Spleen (tissue), 11 donors: ENCODE results near the gene ULBP2. TPM values are rescaled to one million over a fixed set of nuclear protein-coding genes. Genes with fewer than 3 reads are reported as not detected.

Experiments used
- DNase-seq: peaks from one replicate; pipeline ENCODE4 v3.0.0-alpha.2; 2020
- H3K27ac ChIP-seq, 8 donors: fragments of 200-600 bp; sonication (generic) in 7 of 8; 1 replicate in 4 of 8; 2 replicates in 4 of 8; pipeline versions ENCODE4 v1.5.0 to v1.8.0; 2016 to 2021; ENCODE audit warnings: inconsistent platforms in 4 of 8, mild to moderate bottlenecking in 4 of 8, moderate library complexity in 1 of 8
- H3K27me3 ChIP-seq, 7 donors: fragments of 200-600 bp; sonication (generic) in 6 of 7; replicated peaks in 1 of 7; 1 replicate in 4 of 7; 2 replicates in 3 of 7; pipeline versions ENCODE4 v1.5.0 to v1.8.0; 2016 to 2021; ENCODE audit warnings: inconsistent platforms in 3 of 7, mild to moderate bottlenecking in 1 of 7
- H3K36me3 ChIP-seq, 6 donors: fragments of 200-600 bp; sonication (generic) in 5 of 6; 1 replicate in 4 of 6; 2 replicates in 2 of 6; pipeline versions ENCODE4 v1.5.0 to v1.8.0; 2016 to 2021; ENCODE audit warnings: inconsistent platforms in 2 of 6
- H3K4me1 ChIP-seq, 6 donors: fragments of 200-600 bp; sonication (generic) in 5 of 6; 1 replicate in 3 of 6; 2 replicates in 3 of 6; pipeline versions ENCODE4 v1.5.0 to v1.8.0; 2016 to 2021; ENCODE audit warnings: inconsistent platforms in 3 of 6
- H3K4me3 ChIP-seq, 8 donors: fragments of 200-600 bp; sonication (generic) in 7 of 8; 1 replicate in 4 of 8; 2 replicates in 4 of 8; pipeline versions ENCODE4 v1.5.0 to v1.8.0; 2016 to 2021; ENCODE audit warnings: inconsistent platforms in 4 of 8, mild to moderate bottlenecking in 4 of 8, moderate library complexity in 2 of 8
- H3K9me3 ChIP-seq, 8 donors: fragments of 200-600 bp; sonication (generic) in 7 of 8; 1 replicate in 4 of 8; 2 replicates in 4 of 8; pipeline versions ENCODE4 v1.5.0 to v1.8.0; 2016 to 2021; ENCODE audit warnings: inconsistent platforms in 4 of 8
- CTCF ChIP-seq, 11 experiments: fragments of 200-600 bp in 7 of 11; fragments of 450-650 bp in 4 of 11; sonication (generic) in 4 of 11; IDR thresholded peaks in 8 of 11; conservative IDR thresholded peaks in 3 of 11; 1 replicate in 7 of 11; 2 replicates in 4 of 11; pipeline versions ENCODE4 v1.4.0 to v1.8.0; 2016 to 2021; ENCODE audit warnings: antibody characterized with exemption in 11 of 11, inconsistent platforms in 4 of 11, mild to moderate bottlenecking in 1 of 11
- POLR2A ChIP-seq, 3 donors: fragments of 450-650 bp; IDR thresholded peaks; one replicate each; pipeline ENCODE4 v1.5.1; 2017; ENCODE audit warnings: antibody characterized with exemption in 3 of 3, mild to moderate bottlenecking in 1 of 3
- POLR2AphosphoS5 ChIP-seq, 3 donors: sonication (generic); formaldehyde crosslinking; IDR thresholded peaks; one replicate each; pipeline ENCODE4 v1.5.1; 2017; ENCODE audit warnings: antibody characterized with exemption in 3 of 3
- WGBS, 5 donors: extraction: QIAGEN DNeasy Blood & Tissue Kit in 3 of 5; methylation state at CpG; one replicate each; pipeline versions ENCODE4 v1.1.5 to v1.1.7; 2013 to 2018; 5-methylcytosine and 5-hydroxymethylcytosine counted together
- intact Hi-C: fragments of 100-400 bp; cut with DNase I; formaldehyde crosslinking; loops from one replicate; pipeline ENCODE4 v1.15.0; 2023; ENCODE audit warnings: low total_unique reads
- polyA plus RNA-seq, 3 donors: library from polyadenylated mRNA; stranded (reverse); fragments of 200-250 nt; gene quantifications; one replicate each; pipeline ENCODE4 v1.2.1, GENCODE V29; 2013
- total RNA-seq, 7 donors: library from RNA; depleted of rRNA in 3 of 7; stranded (reverse); fragments of >200 nt in 3 of 7; fragmentation: NEBNext Ultra II Directional in 4 of 7; extraction: Animal tissue kit (Norgen Biotek cat#: 25700) in 4 of 7; gene quantifications; one replicate each; pipeline versions ENCODE4 v1.1.0 to v1.2.1, GENCODE V29; 2016 to 2021
- donor health status: healthy with polysubstance abuse.
- donor health status: DM: no; HTN: no; CAD: no; lungs with moderate emphysema.
- donor health status: DM: no; HTN: no; CAD: no.
- donor health status: Bipolar disorder and iron deficiency.
- donor health status: healthy.
- donor health status: DM: no; HTN: no; CAD: no.
- donor health status: DM: yes; HTN: yes; CAD: no.

ULBP2 gene
- total and polyA plus RNA-seq, 10 donors: 0.10 to 0.30 (median 0.20) TPM; not detected in 7

- Histone ChIP-seq H3K4me3 (peak within 1 kb of the TSS; percentile 32 to 72 (median 40)), H3K4me1 (peaks cover 0 to 35% (median 29%) of the 10 kb centered on the region in 6 donors), H3K9me3 (no peaks in the 10 kb centered on the region), H3K27ac (no peak within 1 kb of the TSS), H3K27me3 (peaks cover 0 to 80% (median 26%) of the 10 kb centered on the region in 7 donors), H3K36me3 (no peaks in the 10 kb centered on the region)
- WGBS, 5 donors: 1 to 4% (median 1%) methylated on average over 30 to 40 of the region's 40 CpGs
- peak in 2 of 3 donors; percentile 18 to 42 for TF ChIP-seq POLR2AphosphoS5 (IDR thresholded peaks at IDR 0.05)
- no peak for TF ChIP-seq POLR2A (IDR thresholded peaks at IDR 0.05)
- TF ChIP-seq CTCF (IDR thresholded peaks at IDR 0.05 in 8 of 11, conservative IDR thresholded peaks at IDR 0.05 in 3 of 11): no peak
- DNase-seq: peak; percentile 92
- intact Hi-C loops: loop anchor here (2.0 kb wide), 1 partner anchor 56 kb away; no protein-coding TSS in a partner anchor
Observed at GRCh38 chr6:149922642-149923326, 19.0 kb upstream of the ULBP2 start, which contains the start of gene RAET1G. Gene RAET1G, minus strand, starts transcription at chr6:149923121. Its CDS starts 111 bp downstream, at chr6:149923010.

DNA sequence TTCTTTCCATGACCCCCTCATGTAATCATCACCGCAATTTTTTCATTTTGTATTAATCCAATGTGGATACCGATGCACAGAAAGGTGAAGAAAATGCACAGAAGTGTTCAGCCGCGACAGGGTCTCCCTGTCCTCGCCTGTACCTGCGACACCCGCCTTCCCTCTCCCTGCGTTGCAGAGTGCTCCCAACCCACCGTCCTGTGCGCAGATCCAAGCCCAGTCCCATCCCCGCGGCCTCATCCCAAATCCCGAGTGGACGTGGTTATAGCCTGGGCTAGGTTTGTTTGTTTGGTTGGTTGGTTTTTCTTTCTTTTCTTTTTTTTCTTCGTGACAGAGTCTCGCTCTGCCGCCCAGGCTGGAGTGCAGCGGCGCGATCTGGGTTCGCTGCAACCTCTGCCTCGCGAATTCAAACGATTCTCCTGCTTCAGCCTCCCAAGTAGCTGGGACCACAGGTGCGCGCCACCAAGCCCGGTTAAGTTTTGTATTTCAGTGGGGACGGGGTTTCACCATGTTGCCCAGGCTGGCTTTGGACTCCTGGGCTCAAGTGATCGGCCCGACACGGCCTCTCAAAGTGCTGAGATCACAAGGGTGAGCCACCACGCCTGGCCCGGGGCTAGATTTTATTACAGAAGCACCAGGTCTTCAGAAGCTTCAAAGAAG lies 18.4 kb upstream of the ULBP2 start:
- Histone ChIP-seq H3K4me3 (peak overlapping the region; percentile 26 to 72 (median 40)), H3K27me3 (peaks cover 0 to 84% (median 26%) of the 10 kb centered on the region in 7 donors), H3K4me1 (peaks cover 0 to 35% (median 29%) of the 10 kb centered on the region in 6 donors), H3K9me3 (no peaks in the 10 kb centered on the region), H3K27ac (no peak overlapping the region), H3K36me3 (no peaks in the 10 kb centered on the region)
- intact Hi-C loops: loop anchor here (2.0 kb wide), 1 partner anchor 57 kb away; no protein-coding TSS in a partner anchor
- TF ChIP-seq POLR2A (IDR thresholded peaks at IDR 0.05): no peak
- no peak for TF ChIP-seq POLR2AphosphoS5 (IDR thresholded peaks at IDR 0.05)
- TF ChIP-seq CTCF (IDR thresholded peaks at IDR 0.05 in 8 of 11, conservative IDR thresholded peaks at IDR 0.05 in 3 of 11): no peak
- DNase-seq: peak; percentile 41
- WGBS, 5 donors: 19 to 26% (median 22%) methylated on average over 33 of the region's 33 CpGs

- no peaks in the 10 kb centered on the region for H3K9me3 ChIP-seq
- H3K27ac ChIP-seq: no peak overlapping the region
- DNase-seq: peak; percentile 48
- WGBS, 5 donors: 71 to 85% (median 75%) methylated on average over 8 to 9 of the region's 9 CpGs
- peaks cover 0 to 93% (median 35%) of the 10 kb centered on the region in 7 donors for H3K27me3 ChIP-seq
- TF ChIP-seq CTCF (IDR thresholded peaks at IDR 0.05 in 8 of 11, conservative IDR thresholded peaks at IDR 0.05 in 3 of 11) (no peak), POLR2A (IDR thresholded peaks at IDR 0.05) (no peak), POLR2AphosphoS5 (IDR thresholded peaks at IDR 0.05) (no peak)
- no peaks in the 10 kb centered on the region for H3K36me3 ChIP-seq
- intact Hi-C loops: no loop called here
- peaks cover 0 to 35% (median 29%) of the 10 kb centered on the region in 6 donors for H3K4me1 ChIP-seq
- no peak overlapping the region for H3K4me3 ChIP-seq
Observed at GRCh38 chr6:149924206-149924932, 17.4 kb upstream of the ULBP2 start.
